ENCODE measurements around the gene ASB7.

DNA sequence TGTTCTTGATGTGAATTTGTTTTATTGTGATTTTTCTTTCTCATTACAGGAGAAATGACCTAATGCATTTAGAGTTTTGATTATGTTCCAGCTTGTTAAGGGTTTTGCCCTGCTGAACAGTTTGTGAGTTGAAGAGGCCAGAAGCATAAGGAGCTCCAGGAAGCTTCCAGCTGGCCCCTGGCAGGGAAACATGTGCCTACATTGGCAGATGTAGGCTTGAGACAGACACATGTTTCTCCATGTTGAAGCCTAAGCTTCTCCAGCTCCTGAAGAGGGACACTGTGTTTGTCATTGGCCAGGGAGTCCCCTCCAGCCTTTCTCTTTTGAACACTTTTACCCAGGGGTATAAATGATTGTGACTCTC lies 88.4 kb downstream of the ASB7 start:
- TF ChIP-seq EZH2 (IDR thresholded peaks at IDR 0.05; ENCODE audit: insufficient read depth, poor library complexity, severe bottlenecking) (no peak), EZH2phosphoT487 (IDR thresholded peaks at IDR 0.05; ENCODE audit: insufficient read depth, low read depth) (no peak)
